GM23338 (cell line): ENCODE results near the gene RGL3. TPM values are rescaled to one million over a fixed set of nuclear protein-coding genes. Genes with fewer than 3 reads are reported as not detected.

Experiments used
- ATAC-seq: fragments of 200-7000 bp; cut with Tn5 transposase; 3 replicates; pipeline ENCODE4 v1.9.1; 2020
- DNase-seq: peaks from one replicate; pipeline ENCODE4 v3.0.0-alpha.2; 2015; ENCODE audit warnings: low spot score
- H2AFZ ChIP-seq: fragments of 200-600 bp; sonication (generic); 2 replicates; pipeline ENCODE4 v1.8.0; 2016; ENCODE audit warnings: antibody characterized with exemption, mild to moderate bottlenecking, moderate library complexity
- H3F3A ChIP-seq: fragments of 200-600 bp; sonication (generic); replicated peaks from 2 replicates; pipeline ENCODE4 v1.8.0; 2017; ENCODE audit warnings: antibody characterized with exemption, mixed run types, low read depth
- H3K27ac ChIP-seq: fragments of 200-600 bp; sonication (generic); 2 replicates; pipeline ENCODE4 v1.6.1; 2016; ENCODE audit warnings: low read depth
- H3K27me3 ChIP-seq: fragments of 200-600 bp; sonication (generic); 2 replicates; pipeline ENCODE4 v1.8.0; 2016; ENCODE audit warnings: mild to moderate bottlenecking, mixed run types, moderate library complexity; ENCODE audit not compliant: insufficient read depth
- H3K36me3 ChIP-seq: fragments of 200-600 bp; sonication (generic); 2 replicates; pipeline ENCODE4 v1.8.0; 2016; ENCODE audit warnings: mild to moderate bottlenecking; ENCODE audit not compliant: insufficient read depth
- H3K4me1 ChIP-seq: fragments of 200-600 bp; sonication (generic); 2 replicates; pipeline ENCODE4 v1.8.0; 2016; ENCODE audit warnings: mild to moderate bottlenecking, moderate library complexity; ENCODE audit not compliant: insufficient read depth
- H3K4me2 ChIP-seq: fragments of 200-600 bp; sonication (generic); 2 replicates; pipeline ENCODE4 v1.7.1; 2017; ENCODE audit warnings: mixed run types
- H3K4me3 ChIP-seq: fragments of 200-600 bp; sonication (generic); 2 replicates; pipeline ENCODE4 v1.6.1; 2016; ENCODE audit warnings: mixed run types
- H3K79me2 ChIP-seq: fragments of 200-600 bp; sonication (generic); replicated peaks from 2 replicates; pipeline ENCODE4 v1.8.0; 2017; ENCODE audit warnings: mild to moderate bottlenecking; ENCODE audit not compliant: insufficient read depth
- H3K9me2 ChIP-seq: fragments of 200-600 bp; sonication (generic); 2 replicates; pipeline ENCODE4 v1.8.0; 2017; ENCODE audit not compliant: insufficient read depth
- H4K20me1 ChIP-seq: fragments of 200-600 bp; sonication (generic); replicated peaks from 2 replicates; pipeline ENCODE4 v1.8.0; 2017; ENCODE audit warnings: mild to moderate bottlenecking; ENCODE audit not compliant: insufficient read depth
- H3K27ac Mint-ChIP-seq: 2 replicates; pipeline ENCODE4 v1.8.0; 2020; ENCODE audit warnings: inconsistent platforms, mild to moderate bottlenecking, moderate library complexity, mixed read lengths
- H3K27me3 Mint-ChIP-seq: 3 replicates; pipeline ENCODE4 v1.8.0; 2022; ENCODE audit warnings: low read depth, mild to moderate bottlenecking, moderate library complexity, mixed read lengths, inconsistent platforms; ENCODE audit not compliant: insufficient read depth, poor library complexity
- H3K36me3 Mint-ChIP-seq: 3 replicates; pipeline ENCODE4 v1.8.0; 2021; ENCODE audit warnings: low read depth, mild to moderate bottlenecking, inconsistent platforms, moderate library complexity, mixed read lengths
- H3K4me1 Mint-ChIP-seq: 3 replicates; pipeline ENCODE4 v1.8.0; 2020; ENCODE audit warnings: mild to moderate bottlenecking, inconsistent platforms, mixed read lengths
- H3K4me3 Mint-ChIP-seq: 3 replicates; pipeline ENCODE4 v1.8.0; 2021; ENCODE audit warnings: moderate library complexity, mild to moderate bottlenecking, inconsistent platforms, mixed read lengths
- H3K9me3 Mint-ChIP-seq: 3 replicates; pipeline ENCODE4 v1.8.0; 2020; ENCODE audit warnings: moderate library complexity, mild to moderate bottlenecking, inconsistent platforms, mixed read lengths
- CREB1 ChIP-seq: fragments of 250-450 bp; sonication (Bioruptor Pico); IDR thresholded peaks from 2 replicates; pipeline ENCODE4 v1.5.0; 2020; ENCODE audit warnings: low read depth, mild to moderate bottlenecking, moderate library complexity
- ETS1 ChIP-seq: IDR thresholded peaks from 2 replicates; pipeline ENCODE4 v1.6.1; 2016; ENCODE audit warnings: antibody characterized with exemption
- EZH2 ChIP-seq: fragments of 200-600 bp; sonication (generic); IDR thresholded peaks from one replicate; pipeline ENCODE4 v1.8.0; 2017; ENCODE audit warnings: antibody characterized with exemption, mild to moderate bottlenecking, low read depth; ENCODE audit not compliant: unreplicated experiment
- EZH2phosphoT487 ChIP-seq: fragments of 200-600 bp; sonication (generic); IDR thresholded peaks from one replicate; pipeline ENCODE4 v1.8.1; 2018; ENCODE audit warnings: antibody characterized with exemption; ENCODE audit not compliant: unreplicated experiment
- NANOG ChIP-seq: IDR thresholded peaks from 2 replicates; pipeline ENCODE4 v1.6.1; 2016; ENCODE audit warnings: antibody characterized with exemption, borderline replicate concordance
- POLR2AphosphoS5 ChIP-seq: IDR thresholded peaks from 2 replicates; pipeline ENCODE4 v1.6.1; 2016; ENCODE audit warnings: antibody characterized with exemption, low read depth
- REST ChIP-seq: IDR thresholded peaks from one replicate; pipeline ENCODE4 v1.6.1; 2018; ENCODE audit warnings: antibody characterized with exemption; ENCODE audit not compliant: unreplicated experiment
- STAT1 ChIP-seq: IDR thresholded peaks from one replicate; pipeline ENCODE4 v1.6.1; 2016; ENCODE audit warnings: antibody characterized with exemption; ENCODE audit not compliant: unreplicated experiment
- ZNF114 ChIP-seq: fragments of 250-450 bp; sonication (Bioruptor Pico); IDR thresholded peaks from 2 replicates; pipeline ENCODE4 v1.5.0; 2020; ENCODE audit warnings: mild to moderate bottlenecking, moderate library complexity
- ZNF331 ChIP-seq: fragments of 250-450 bp; sonication (Bioruptor Pico); IDR thresholded peaks from 2 replicates; pipeline ENCODE4 v1.5.0; 2020; ENCODE audit warnings: low read depth, mild to moderate bottlenecking, moderate library complexity
- ZNF462 ChIP-seq: fragments of 250-450 bp; sonication (Bioruptor Pico); IDR thresholded peaks from 2 replicates; pipeline ENCODE4 v1.5.0; 2020; ENCODE audit warnings: mild to moderate bottlenecking, moderate library complexity
- polyA plus RNA-seq: library from polyadenylated mRNA; unstranded; fragments of >200 nt; fragmentation: Nextera tagmentation; extraction: Ambion mirVana; gene quantifications from 2 replicates; pipeline ENCODE4 v1.2.1, GENCODE V29; 2016
- total RNA-seq: library from RNA; depleted of rRNA; stranded (reverse); fragments of >200 nt; shearing (Covaris generic); gene quantifications from 2 replicates; pipeline ENCODE4 v1.2.3, GENCODE V29; 2014
- TF ChIP-seq, protein P1 (sequence below), 2 experiments: fragments of 200-600 bp in 1 of 2; sonication (generic) in 1 of 2; conservative IDR thresholded peaks; 2 replicates each; pipeline versions ENCODE4 v1.5.1 to v1.6.1; 2016 to 2017; ENCODE audit warnings: antibody characterized with exemption in 2 of 2, low read depth in 2 of 2, mild to moderate bottlenecking in 2 of 2, moderate library complexity in 1 of 2

Gene RGL3
- total and polyA plus RNA-seq, 2 experiments from 2014 or later: 48.8 to 49.4 TPM

GRCh38 chr19:11422163-11423065, 3.3 kb upstream of the RGL3 start:
- H3K27ac Mint-ChIP-seq: peak overlapping the region; percentile 93
- peak overlapping the region; percentile 90 for H3K4me3 ChIP-seq

More at GRCh38 chr19:11422163-11423065, 3.3 kb upstream of the RGL3 start:
- Histone ChIP-seq H4K20me1 (no peaks in the 10 kb centered on the region), H3K27ac (peak overlapping the region; percentile 53; the same call in 1 of the 2 replicates), H2AFZ (peak overlapping the region; percentile 92), H3K36me3 (no peaks in the 10 kb centered on the region), H3K4me2 (peak overlapping the region; percentile 100), H3F3A (peaks cover 23% of the 10 kb centered on the region), H3K27me3 (peaks cover 45% of the 10 kb centered on the region), H3K79me2 (no peaks in the 10 kb centered on the region), H3K9me2 (no peaks in the 10 kb centered on the region), H3K4me1 (peaks cover 29% of the 10 kb centered on the region)
- Mint-ChIP-seq H3K27me3 (peaks cover 45% of the 10 kb centered on the region), H3K9me3 (peaks cover 2% of the 10 kb centered on the region; the same call in 1 of the 3 replicates), H3K4me1 (peaks cover 18% of the 10 kb centered on the region), H3K36me3 (no peaks in the 10 kb centered on the region), H3K4me3 (peak overlapping the region; percentile 82)
- peak; percentile 26 for ATAC-seq
- peak; percentile 98 for DNase-seq
- TF ChIP-seq POLR2AphosphoS5 (peak; percentile 44), EZH2 (no peak), NANOG (no peak), CREB1 (CRISPR knock-in tag) (peak; percentile 41; the same call in 1 of the 2 replicates), EZH2phosphoT487 (no peak), ZNF114 (no peak), ZNF462 (CRISPR knock-in tag) (no peak), ZNF331 (CRISPR knock-in tag) (no peak), ETS1 (peak; percentile 60; the same call in 1 of the 2 replicates), STAT1 (no peak), REST (peak; percentile 28)
- TF ChIP-seq, protein P1, sequence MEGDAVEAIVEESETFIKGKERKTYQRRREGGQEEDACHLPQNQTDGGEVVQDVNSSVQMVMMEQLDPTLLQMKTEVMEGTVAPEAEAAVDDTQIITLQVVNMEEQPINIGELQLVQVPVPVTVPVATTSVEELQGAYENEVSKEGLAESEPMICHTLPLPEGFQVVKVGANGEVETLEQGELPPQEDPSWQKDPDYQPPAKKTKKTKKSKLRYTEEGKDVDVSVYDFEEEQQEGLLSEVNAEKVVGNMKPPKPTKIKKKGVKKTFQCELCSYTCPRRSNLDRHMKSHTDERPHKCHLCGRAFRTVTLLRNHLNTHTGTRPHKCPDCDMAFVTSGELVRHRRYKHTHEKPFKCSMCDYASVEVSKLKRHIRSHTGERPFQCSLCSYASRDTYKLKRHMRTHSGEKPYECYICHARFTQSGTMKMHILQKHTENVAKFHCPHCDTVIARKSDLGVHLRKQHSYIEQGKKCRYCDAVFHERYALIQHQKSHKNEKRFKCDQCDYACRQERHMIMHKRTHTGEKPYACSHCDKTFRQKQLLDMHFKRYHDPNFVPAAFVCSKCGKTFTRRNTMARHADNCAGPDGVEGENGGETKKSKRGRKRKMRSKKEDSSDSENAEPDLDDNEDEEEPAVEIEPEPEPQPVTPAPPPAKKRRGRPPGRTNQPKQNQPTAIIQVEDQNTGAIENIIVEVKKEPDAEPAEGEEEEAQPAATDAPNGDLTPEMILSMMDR (conservative IDR thresholded peaks at IDR 0.05; ENCODE audit: low read depth in 2 of 2): no peak
